Suppressor macrophage (primary cell): ENCODE measurements around the gene P2RY14.

Source experiments
- DNase-seq, 4 experiments: peaks; one replicate each; pipeline ENCODE4 v3.0.0-alpha.2; 2020 to 2022

The P2RY14 gene

DNA sequence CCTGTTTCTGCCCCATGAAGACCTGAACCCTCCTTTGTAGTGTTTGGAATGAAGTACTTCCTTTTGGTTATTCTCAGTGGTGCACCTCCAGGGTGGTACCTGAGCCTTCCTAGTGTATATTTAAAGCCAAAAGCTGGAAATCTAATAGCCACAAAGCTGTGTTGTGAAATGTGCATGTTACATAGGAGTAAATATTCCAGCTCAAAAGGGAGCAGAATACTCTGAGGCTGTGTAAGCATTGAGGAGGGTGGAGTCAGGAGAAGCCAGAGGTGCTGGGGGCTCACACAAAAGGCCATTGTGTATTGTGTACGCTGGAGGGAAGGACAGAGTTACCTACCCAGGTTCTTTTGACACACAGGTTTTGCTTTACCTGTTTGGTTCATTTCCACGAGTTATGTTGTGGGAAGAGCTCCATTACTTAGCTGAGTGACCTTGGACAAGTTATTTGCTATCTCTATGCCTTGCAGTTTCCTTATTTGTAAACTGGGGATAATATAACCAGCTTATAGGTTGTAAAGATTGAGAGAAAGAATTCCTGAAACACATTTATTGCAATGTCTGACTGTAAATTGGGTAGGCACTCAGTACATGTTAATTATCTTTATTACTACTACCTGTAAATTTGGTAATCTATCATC, 100.0 kb downstream of the P2RY14 start:
- no peak for DNase-seq

DNA sequence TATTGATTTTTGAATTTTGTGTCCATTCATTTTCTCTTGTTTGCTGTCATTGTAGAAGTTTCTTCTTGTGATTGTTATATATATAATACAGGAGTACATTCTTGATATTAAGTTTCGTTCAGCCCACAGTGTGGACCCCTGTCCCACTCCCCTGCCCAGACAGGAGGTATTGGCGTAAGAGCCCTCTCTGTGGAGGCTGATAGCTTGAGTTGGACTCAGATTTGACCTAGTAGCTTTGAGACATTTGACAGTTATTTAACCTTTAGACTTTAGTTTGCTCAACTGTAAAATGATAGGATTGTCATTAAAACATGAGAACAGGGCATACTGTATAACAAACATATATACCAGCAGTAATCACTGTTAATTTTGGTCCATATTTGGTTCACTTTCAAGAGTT, 102.4 kb downstream of the P2RY14 start:
- DNase-seq, result no peak

DNA sequence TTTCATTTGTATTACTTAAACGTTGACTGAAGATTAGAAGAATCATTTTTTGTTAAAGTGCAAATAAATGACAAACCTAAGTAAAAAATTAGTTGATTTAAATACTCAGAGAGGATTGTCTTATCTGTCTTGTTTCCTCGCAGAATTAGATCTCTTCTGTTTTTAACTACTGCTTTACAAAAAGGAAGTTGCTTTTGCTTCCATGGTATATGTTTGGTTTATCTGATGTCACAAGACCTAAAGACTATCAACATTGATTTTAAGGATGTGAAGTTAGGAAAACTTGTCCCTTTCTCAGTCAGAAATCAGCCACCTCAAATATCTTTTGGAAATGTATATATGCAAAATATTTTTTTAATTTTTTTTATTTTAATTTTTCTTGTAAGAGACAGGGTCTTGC, 104.0 kb downstream of the P2RY14 start:
- peak in 2 of 4 experiments; percentile 65 to 66 for DNase-seq

DNA sequence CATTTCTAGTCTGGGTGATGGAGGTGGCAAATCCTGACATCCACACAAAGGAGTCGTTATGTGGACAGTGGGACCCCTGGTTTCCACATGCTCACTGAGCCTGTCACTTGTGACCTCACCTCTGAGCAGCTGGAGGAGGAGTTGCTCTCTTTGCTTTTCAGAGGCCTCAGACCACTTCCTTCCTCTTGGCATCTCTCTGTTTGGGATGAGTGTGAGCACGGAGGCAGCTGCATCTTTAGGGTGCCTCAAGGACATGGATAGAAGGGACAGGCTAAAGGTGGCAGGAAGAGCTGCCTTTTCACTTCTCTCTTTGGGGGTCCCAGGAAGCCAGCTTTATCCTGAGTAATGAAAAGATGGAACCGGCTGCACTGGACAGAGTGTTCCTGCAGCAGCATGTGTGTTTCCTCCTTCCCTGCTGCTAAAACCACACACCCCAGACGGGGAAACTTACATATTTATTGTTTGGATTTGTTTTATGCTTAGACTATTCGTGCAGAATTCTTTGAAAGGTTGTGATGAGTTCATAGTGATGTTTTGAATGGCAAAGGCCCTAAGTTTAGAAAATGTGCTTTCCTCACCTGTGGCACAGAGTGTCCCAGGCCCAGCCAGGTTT, 107.1 kb downstream of the P2RY14 start:
- DNase-seq, result peak; percentile 58 to 79 (median 73)

DNA sequence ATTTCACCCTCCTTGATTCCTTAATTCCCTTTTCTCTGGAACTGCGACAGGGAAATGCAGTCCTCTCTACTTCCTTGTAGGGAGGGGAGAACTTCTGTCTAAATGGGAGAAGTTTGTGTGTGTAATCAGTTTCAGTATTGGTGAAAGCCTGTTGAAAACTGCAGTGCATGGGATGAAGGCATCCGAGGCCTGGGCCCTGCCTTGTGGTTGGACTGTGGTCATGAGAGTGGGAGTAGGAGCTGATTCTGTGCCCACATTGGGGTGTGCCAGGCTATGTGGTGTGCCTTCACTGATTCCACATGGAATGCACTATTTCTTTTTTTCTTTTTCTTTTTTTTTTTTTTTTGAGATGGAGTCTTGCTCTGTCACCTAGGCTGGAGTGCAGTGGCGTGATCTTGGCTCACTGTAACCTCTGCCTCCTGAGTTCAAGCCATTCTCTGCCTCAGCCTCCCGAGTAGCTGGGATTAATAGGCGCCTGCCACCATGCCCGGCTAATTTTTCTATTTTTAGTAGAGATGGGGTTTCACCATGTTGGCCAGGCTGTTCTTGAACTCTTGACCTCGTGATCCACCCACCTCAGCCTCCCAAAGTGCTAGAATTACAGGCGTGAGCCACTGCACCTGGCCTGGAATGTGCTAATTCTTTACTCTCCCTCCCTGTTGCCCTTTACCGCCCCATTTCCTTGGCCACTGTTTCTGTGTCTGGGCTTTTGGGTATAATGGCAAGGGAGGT, 108.2 kb downstream of the P2RY14 start:
- DNase-seq, result peak; percentile 88 to 96 (median 94)

DNA sequence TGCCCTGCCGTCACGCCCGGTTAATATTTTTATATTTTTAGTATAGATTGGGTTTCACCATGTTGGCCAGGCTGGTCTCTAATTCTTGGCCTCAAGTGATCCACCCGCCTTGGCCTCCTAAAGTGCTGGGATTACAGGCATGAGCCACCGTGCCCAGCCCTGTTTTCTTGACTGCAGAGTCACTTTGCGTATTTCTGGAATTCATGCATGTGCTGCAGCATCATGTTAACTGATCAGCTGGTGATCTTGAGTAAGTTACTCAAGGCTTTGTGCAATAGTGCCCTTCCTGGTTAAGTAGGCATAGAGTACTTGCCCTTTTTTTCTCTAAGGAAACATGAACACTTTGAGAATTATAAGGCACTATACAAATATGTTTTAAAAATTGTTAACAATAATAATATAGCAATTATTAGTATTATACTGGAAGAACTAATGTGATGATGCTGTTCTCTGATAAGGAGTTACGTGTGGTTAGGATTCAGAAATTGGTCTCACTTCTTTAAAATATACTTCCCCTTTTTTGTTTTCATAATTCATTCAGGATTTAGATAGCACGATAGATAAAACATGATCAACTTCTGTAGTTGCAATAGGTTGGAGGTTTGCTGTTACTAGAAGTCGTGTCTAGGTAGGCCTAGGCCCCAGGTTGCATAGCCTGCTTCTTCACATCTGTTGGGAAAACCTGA, 108.9 kb downstream of the P2RY14 start:
- DNase-seq, result peak; percentile 80 to 94 (median 89)

DNA sequence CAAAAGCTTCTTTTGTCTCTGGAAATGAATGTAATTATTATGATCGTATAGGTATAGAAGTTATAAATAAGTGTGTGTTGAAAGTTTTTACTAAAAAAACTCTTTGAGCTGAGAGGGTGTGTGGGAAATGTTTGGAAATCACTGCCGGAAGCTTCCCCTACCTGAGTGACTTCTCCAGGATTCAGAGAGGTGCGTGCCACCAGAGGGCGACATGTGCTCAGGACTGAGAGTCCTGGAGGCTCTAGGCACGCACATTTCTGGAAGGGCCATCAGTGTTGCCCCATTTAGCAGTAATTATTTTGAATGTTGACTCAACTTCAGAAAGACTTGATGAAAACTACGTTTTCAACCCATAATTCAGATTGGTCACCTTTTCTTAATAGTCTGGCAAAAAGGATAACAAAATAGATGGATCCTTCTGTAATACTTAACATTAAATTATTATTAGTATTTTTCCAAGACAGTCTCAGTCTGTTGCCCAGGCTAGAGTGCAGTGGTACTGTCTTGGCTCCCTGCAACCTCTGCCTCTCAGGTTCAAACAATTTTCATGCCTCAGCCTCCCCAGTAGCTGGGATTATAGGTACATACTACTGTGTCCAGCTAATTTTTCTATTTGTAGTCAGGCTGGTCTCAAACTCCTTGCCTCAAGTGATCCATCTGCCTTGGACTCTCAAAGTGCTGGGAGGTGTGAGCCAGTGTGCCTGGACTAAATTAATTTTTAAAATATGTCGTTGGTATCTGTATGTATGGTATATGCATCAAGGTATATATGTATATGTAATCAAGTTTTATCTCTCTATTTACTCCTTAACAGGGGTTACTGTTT, 109.9 kb downstream of the P2RY14 start:
- DNase-seq, result peak; percentile 74 to 91 (median 83)

DNA sequence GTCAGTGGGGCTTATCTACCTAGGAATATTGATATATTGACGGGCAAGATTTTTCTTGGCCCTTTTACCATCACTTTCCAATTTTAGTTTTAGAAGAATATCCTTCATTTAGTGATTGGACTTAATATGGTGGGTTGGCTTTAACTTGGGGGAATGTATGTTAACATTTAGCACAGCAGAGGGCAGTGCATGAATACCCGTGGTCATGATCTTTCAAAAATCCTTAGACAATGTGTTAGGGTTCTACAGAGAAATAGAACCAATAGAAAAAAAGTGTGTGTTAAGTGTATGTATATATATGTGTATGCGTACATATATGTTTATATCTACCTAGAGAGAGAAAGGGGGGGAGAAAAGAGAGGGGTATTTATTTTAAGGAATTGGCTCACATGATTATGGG, 112.2 kb downstream of the P2RY14 start:
- DNase-seq, result peak in 1 of 4 experiments; percentile 19

DNA sequence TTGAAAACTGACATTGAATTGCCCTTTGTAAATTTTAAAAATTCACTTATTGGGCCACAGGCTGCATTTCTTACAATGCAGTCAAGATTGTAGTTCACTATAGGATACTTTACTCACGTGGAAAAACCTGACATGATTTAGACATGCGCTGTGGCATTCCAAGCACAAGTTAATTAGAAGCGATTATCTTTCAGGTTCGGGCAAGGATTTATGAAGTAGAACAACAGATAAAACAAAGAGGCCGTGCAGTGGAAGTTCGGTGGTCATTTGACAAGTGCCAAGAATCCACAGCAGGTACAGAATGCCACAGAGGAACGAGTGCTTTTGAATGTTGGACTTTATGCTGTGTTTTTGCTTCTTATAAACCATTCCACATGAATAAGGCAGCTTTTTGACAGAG, 113.1 kb downstream of the P2RY14 start:
- DNase-seq, result no peak
